Measurements from ENCODE around the gene PLA2G2E. TPM values are rescaled to one million over a fixed set of nuclear protein-coding genes. Genes with fewer than 3 reads are reported as not detected.

PLA2G2E gene
- total and polyA plus RNA-seq, 4 donors = not detected

- WGBS = 73% methylated on average over 3 of the region's 3 CpGs
- Histone ChIP-seq H3K4me1 (ENCODE audit: control insufficient read depth in 4 of 4, insufficient read depth in 4 of 4, low read length in 3 of 4) (no peaks in the 10 kb centered on the region), H3K27ac (ENCODE audit: low read depth in 1 of 2, low read length in 2 of 2) (no peak overlapping the region), H3K4me3 (ENCODE audit: low read depth in 1 of 3, low read length in 3 of 3) (no peak overlapping the region), H3K27me3 (ENCODE audit: control insufficient read depth in 4 of 4, insufficient read depth in 4 of 4, low read length in 3 of 4) (no peaks in the 10 kb centered on the region), H3K9ac (ENCODE audit: low read depth in 1 of 2, low read length in 2 of 2) (no peak overlapping the region), H3K9me3 (ENCODE audit: control insufficient read depth in 4 of 4, low read length in 3 of 4) (peaks cover 0 to 4% (median 0%) of the 10 kb centered on the region in 4 donors), H3K36me3 (ENCODE audit: control insufficient read depth in 4 of 4, insufficient read depth in 3 of 4, low read depth in 1 of 4, low read length in 3 of 4) (no peaks in the 10 kb centered on the region)
- DNase-seq (ENCODE audit: low spot score) = no peak
- no peak for TF ChIP-seq JUND (IDR thresholded peaks at IDR 0.05)
- no peak for TF ChIP-seq HNF4A (conservative IDR thresholded peaks at IDR 0.05)
- no peak for TF ChIP-seq TAF1 (conservative IDR thresholded peaks at IDR 0.05)
- TF ChIP-seq, protein P1, sequence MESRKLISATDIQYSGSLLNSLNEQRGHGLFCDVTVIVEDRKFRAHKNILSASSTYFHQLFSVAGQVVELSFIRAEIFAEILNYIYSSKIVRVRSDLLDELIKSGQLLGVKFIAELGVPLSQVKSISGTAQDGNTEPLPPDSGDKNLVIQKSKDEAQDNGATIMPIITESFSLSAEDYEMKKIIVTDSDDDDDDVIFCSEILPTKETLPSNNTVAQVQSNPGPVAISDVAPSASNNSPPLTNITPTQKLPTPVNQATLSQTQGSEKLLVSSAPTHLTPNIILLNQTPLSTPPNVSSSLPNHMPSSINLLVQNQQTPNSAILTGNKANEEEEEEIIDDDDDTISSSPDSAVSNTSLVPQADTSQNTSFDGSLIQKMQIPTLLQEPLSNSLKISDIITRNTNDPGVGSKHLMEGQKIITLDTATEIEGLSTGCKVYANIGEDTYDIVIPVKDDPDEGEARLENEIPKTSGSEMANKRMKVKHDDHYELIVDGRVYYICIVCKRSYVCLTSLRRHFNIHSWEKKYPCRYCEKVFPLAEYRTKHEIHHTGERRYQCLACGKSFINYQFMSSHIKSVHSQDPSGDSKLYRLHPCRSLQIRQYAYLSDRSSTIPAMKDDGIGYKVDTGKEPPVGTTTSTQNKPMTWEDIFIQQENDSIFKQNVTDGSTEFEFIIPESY (IDR thresholded peaks at IDR 0.05) = no peak
- no peak for TF ChIP-seq RXRA (IDR thresholded peaks at IDR 0.05)
- no peak for TF ChIP-seq EGR1 (IDR thresholded peaks at IDR 0.05; ENCODE audit: low read depth in 2 of 2)
Observed at GRCh38 chr1:19942088-19942487, 18.7 kb upstream of the PLA2G2E start.

DNA sequence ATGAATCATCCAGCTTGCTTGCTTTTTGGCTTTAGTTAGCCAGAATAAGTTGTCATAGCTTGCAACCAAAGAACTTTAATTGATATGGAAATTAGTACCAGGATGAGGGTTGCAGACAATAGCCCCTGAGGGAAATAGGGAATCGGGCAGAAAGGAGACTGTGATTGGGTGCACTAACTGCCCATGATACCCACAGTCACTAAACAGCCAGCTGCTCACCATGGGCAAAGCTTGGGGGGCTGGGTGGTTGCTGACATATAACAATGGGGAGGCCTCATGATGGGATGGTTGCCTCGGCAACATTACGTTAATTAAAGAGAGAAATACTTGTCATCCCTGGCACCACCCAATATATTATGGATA is 17.8 kb upstream of the PLA2G2E start:
- Histone ChIP-seq H3K4me3 (ENCODE audit: low read depth in 1 of 3, low read length in 3 of 3) (no peak overlapping the region), H3K36me3 (ENCODE audit: control insufficient read depth in 4 of 4, insufficient read depth in 3 of 4, low read depth in 1 of 4, low read length in 3 of 4) (no peaks in the 10 kb centered on the region), H3K9ac (ENCODE audit: low read depth in 1 of 2, low read length in 2 of 2) (no peak overlapping the region), H3K27ac (ENCODE audit: low read depth in 1 of 2, low read length in 2 of 2) (no peak overlapping the region), H3K4me1 (ENCODE audit: control insufficient read depth in 4 of 4, insufficient read depth in 4 of 4, low read length in 3 of 4) (no peaks in the 10 kb centered on the region), H3K9me3 (ENCODE audit: control insufficient read depth in 4 of 4, low read length in 3 of 4) (peaks cover 0 to 4% (median 0%) of the 10 kb centered on the region in 4 donors), H3K27me3 (ENCODE audit: control insufficient read depth in 4 of 4, insufficient read depth in 4 of 4, low read length in 3 of 4) (no peaks in the 10 kb centered on the region)
- no peak for TF ChIP-seq FOXA2 (IDR thresholded peaks at IDR 0.05)
- TF ChIP-seq RAD21 (IDR thresholded peaks at IDR 0.05) = no peak
- no peak for TF ChIP-seq HNF4G (IDR thresholded peaks at IDR 0.05)
- TF ChIP-seq RXRA (IDR thresholded peaks at IDR 0.05) = no peak
- TF ChIP-seq GABPA (IDR thresholded peaks at IDR 0.05 in 1 of 2, conservative IDR thresholded peaks at IDR 0.05 in 1 of 2) = no peak
- TF ChIP-seq, protein P2, sequence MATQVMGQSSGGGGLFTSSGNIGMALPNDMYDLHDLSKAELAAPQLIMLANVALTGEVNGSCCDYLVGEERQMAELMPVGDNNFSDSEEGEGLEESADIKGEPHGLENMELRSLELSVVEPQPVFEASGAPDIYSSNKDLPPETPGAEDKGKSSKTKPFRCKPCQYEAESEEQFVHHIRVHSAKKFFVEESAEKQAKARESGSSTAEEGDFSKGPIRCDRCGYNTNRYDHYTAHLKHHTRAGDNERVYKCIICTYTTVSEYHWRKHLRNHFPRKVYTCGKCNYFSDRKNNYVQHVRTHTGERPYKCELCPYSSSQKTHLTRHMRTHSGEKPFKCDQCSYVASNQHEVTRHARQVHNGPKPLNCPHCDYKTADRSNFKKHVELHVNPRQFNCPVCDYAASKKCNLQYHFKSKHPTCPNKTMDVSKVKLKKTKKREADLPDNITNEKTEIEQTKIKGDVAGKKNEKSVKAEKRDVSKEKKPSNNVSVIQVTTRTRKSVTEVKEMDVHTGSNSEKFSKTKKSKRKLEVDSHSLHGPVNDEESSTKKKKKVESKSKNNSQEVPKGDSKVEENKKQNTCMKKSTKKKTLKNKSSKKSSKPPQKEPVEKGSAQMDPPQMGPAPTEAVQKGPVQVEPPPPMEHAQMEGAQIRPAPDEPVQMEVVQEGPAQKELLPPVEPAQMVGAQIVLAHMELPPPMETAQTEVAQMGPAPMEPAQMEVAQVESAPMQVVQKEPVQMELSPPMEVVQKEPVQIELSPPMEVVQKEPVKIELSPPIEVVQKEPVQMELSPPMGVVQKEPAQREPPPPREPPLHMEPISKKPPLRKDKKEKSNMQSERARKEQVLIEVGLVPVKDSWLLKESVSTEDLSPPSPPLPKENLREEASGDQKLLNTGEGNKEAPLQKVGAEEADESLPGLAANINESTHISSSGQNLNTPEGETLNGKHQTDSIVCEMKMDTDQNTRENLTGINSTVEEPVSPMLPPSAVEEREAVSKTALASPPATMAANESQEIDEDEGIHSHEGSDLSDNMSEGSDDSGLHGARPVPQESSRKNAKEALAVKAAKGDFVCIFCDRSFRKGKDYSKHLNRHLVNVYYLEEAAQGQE (IDR thresholded peaks at IDR 0.05) = no peak
- TF ChIP-seq, protein P3, sequence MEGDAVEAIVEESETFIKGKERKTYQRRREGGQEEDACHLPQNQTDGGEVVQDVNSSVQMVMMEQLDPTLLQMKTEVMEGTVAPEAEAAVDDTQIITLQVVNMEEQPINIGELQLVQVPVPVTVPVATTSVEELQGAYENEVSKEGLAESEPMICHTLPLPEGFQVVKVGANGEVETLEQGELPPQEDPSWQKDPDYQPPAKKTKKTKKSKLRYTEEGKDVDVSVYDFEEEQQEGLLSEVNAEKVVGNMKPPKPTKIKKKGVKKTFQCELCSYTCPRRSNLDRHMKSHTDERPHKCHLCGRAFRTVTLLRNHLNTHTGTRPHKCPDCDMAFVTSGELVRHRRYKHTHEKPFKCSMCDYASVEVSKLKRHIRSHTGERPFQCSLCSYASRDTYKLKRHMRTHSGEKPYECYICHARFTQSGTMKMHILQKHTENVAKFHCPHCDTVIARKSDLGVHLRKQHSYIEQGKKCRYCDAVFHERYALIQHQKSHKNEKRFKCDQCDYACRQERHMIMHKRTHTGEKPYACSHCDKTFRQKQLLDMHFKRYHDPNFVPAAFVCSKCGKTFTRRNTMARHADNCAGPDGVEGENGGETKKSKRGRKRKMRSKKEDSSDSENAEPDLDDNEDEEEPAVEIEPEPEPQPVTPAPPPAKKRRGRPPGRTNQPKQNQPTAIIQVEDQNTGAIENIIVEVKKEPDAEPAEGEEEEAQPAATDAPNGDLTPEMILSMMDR (IDR thresholded peaks at IDR 0.05; ENCODE audit: low read depth, low read length, missing input control) = no peak
- WGBS = 96% methylated on average over 3 of the region's 3 CpGs
- DNase-seq (ENCODE audit: low spot score) = no peak
